NAMALWA (cell line): ENCODE measurements around the gene MRPL48.
A peak's percentile ranks its signal among the peaks of the same experiment; 100 is the strongest.
"Not testable (repeated sequence)": the region's sequence is repeated elsewhere in the genome, so short reads cannot be mapped to it uniquely, and the experiment has no call there.

ENCODE experiments used
- DNase-seq: peaks from one replicate; pipeline ENCODE4 v3.0.0-alpha.2; 2015; ENCODE audit warnings: low spot score

MRPL48 gene

DNA sequence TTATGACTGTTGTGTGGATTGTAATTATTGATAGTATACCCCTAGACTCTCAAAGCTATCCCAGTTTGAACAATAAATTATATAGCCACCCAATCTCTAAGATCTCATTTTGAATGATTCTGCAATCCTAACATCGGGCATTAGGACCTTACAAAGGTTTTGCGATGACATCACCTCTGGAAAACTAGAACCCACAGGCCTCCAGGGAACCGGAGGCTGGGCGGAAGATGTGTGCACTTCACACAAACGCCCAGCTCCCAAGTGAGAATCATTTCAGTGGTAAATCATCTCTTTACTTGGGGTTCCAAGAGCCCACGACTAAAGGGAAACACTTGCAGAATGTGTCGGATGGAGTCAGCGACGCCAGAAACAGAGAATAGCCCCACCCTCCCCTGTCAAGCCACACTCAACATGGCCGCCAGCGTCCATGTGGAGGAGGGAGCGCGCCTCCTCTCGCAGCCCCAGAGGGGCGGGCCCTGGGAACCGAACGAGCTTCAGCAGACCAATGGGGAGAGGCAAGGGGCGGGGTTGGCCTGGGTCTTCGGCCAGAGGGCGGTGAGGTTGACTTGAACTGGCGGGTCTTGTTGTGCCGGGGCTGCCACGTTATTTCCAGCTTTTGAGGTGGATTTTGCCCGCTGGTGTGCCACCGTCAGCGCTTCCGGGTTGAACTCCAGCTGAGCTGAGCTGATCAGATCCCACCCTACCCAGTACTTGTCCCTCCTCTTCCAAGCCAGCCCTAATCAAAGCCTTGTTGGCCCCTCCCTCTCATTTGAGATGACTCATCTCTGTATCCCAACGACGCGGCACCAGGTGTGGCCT lies 8.4 kb upstream of the MRPL48 start:
- DNase-seq: peak; percentile 99

- DNase-seq: no peak
Measured at GRCh38 chr11:73781303-73781702, 6.4 kb upstream of the MRPL48 start.

DNA sequence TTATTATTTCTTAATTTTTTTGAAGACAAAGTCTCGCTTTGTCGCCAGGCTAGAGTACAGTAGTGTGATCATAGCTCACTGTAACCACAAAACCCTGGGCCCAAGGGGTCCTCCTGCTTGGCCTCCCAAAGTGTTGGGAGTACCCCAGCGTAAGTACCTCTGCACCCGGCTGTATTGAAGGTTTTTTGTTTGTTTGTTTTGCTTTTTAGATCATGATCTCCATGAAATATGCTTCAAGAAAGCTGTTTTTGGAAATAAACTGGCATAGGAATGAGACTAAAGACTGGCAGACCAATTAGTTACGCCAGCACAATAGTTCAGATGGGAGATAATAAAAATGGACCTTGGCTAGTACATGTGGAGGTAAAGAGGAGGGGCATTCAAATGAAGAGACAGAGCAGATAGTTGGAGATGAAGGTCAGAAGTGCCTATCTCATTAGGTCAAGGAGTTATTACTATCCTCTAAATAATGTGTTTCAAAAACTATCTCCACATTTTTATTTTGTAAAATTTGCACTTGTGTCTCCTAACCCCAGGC lies 4.1 kb upstream of the MRPL48 start:
- no peak for DNase-seq

DNA sequence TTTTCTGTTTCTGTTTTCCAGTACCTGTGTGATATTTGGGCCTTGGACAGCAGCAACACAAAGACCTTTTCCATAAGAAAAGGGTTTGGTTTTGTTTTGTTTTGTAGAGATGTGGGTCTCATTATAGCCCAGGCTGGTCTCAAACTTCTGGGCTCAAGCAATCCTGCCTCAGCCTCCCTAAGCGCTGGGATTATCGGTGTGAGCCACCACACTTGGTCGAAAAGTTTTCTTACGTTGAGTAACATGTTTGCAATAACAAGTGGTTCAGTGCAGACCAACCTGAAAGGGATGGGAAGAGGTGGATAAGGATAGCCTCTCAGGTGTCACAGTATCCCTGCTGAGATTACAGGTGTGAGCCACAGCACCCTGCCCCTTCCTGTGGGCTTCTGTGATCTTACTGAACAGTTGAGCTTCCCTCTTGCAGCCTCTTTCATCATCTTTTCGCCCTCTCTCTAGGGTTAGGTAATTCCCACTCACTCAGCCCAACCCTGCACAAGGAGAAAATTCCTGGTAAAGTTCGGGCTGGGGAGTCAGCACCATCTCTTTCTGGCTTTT lies 3.5 kb upstream of the MRPL48 start:
- DNase-seq: no peak

DNA sequence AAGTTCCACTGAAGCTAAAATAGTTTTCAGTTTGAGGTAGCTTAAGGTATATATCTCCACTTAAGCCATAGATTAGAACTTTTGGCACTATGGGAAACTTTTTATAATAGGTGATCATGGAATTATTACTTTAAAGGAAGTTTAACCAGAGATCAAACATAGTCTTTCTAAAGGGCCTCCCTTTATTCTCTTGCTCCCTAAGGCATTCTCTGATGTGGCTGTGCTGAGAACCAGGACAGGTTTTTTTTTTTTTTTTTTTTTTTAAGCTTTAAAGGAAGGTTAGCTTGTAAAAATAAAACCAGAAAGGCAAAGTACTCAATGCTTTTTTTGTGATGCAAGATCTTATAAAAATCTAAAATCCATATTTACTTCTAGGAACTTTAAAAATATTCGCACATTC lies 2.9 kb upstream of the MRPL48 start:
- no peak for DNase-seq

GRCh38 chr11:73785467-73785866 lies 2.2 kb upstream of the MRPL48 start:
- not testable (repeated sequence) for DNase-seq

GRCh38 chr11:73787051-73787642 lies 527 bp upstream of the MRPL48 start:
- DNase-seq: no peak

DNA sequence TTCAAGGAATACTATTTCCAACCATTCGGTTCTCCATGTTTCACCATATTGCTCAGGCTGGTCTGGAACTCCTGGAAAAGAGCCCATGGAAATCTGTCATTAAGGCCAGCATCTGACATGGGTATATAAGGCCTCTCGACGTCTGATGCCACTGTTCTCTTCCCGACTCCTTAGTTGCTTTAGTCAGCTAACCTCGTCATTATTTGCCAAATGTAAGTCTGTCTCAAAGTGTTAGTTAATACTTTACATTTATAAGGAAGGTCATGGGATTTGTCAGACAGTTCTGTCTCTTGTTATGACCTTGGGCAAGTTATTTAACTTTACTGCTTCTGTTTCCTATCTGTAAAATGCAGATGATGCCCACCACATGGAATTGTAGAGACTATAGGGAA lies 1.6 kb downstream of the MRPL48 start:
- DNase-seq: no peak

- no peak for DNase-seq
Measured at GRCh38 chr11:73792584-73792983, 4.9 kb downstream of the MRPL48 start.

DNA sequence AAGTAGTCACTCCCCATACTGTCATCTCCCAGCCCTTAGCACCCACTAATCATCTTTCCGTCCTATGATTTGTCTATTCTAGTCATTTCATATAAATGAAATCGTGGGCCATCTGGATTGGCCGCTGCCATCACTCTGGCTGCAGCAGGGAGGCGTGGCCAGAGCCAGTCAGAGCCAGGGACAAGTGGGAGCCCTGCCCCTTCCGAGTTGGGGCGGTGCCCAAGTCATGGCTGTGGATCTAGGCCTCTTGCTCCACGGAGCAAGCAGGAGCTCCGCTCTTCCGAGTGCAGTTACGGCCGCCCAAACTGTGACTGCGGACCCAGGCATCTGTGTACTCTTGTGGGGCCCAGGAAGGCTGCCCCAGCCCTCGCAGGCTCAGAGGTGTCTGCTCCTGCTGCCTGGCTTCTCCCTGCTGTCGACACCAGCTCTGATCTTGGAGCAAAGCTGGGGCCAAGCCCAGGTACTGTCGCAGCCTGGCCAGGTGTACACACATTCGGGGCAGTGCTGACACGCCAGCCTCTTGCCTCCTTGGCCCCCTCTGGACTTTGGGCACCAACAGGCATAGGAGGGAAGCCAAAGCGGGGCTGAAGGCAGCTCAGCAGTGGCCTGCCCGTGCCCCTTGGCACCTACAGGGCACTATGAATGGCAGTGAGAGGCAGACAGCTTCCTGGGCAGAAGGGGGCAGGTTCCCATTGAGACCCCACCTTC lies 8.4 kb downstream of the MRPL48 start:
- no peak for DNase-seq

DNA sequence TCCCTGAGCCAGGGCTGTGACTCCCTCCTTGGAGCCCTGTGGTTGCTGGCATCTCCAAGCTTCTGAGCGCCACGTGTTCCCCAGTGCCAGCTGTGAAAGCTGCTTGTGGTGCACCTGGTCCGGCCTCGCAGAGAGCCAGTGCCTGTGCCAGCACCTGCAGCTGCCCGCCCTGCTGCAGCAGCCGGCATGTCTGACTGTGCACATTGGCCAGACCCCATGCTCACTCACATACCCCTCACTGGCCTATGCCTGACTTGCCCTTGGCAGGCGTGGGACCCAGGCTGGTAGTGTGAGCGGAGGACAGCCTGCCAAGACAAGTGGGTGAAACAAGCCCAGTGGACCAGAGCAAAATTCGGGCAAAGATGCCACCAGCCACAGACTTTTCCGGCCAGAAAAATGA lies 9.8 kb downstream of the MRPL48 start:
- DNase-seq: no peak

DNA sequence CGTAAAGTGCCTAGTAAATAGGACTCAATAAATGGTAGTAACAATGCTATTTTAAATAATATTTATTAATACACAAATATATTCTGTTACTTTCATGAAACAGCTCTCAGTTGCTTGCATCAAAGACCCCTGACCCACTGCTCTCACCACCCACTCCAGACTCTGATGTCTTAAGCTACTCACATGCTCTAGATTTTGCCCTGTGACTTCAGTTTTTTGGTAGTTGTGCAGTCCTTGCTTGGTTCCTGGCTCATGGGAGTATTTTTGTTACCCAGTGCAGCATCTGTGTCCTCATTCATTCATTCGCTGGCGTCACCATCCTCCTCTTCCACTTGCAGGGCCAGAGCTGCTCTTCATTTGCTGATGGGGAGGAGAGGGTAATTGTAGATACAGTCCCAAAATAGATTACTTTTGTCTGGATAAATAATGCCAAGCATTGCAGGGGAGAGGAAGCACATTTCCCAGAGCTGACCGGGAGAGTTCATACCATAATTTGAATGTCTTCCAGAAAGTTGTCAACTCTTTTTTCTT lies 12.7 kb downstream of the MRPL48 start:
- DNase-seq: no peak

DNA sequence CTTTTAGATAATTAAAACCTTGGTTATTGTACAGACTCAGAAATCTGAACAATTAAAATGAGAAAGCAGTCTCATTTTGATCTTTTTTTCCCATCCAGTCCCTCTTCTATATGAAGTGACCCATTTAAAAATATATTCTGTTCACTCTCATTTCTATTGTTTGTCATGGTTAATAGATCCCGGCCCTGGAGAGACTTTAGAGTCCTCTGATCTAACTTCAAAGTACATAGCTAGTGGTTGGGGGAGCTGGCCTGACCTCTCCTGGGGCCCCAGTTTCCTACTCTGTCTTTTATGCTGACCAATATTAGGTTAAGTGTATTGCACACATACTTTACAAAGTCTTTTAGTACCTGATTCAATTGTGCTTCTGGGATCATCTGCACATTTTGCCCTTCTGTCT lies 13.5 kb downstream of the MRPL48 start:
- DNase-seq: no peak

- no peak for DNase-seq
Measured at GRCh38 chr11:73804712-73805111, 17.0 kb downstream of the MRPL48 start.

DNA sequence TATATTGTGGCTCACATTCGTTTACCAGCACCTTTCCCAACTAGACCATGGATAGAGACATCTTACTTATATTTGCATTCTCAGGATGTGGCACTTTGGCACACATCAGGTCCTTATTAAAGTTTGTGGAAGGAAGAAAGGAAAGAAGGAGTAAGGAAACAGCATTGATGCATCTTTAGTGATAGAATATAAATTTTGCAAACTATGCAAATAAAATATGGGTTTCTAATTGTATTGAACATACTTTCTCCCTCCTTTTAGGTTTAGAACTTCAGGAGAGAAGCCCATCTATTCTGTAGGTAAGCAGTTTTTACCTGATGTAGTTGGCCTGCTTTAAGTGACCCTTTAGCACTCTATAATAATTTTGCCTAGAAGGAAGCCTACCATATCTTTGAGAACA lies 20.4 kb downstream of the MRPL48 start:
- no peak for DNase-seq

- DNase-seq: no peak
Measured at GRCh38 chr11:73810637-73811036, 23.0 kb downstream of the MRPL48 start.

DNA sequence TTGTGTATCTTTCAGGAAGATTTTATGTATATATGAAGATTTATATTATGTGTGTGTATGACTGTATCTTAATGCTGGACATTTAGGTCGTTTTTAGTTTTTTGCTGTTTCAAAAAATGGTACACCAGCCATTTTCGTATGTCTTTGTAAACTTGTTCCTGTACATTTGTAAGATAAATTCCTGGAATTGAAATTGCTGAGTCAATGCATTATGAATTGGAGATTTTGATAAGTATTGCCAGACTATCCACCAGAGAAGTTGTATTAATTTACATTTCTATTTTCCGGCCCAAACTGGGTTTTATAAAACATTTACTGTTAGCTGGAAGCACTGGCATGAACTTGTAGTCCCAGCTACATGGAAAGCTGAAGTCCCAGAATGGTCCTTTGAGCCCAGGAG lies 24.6 kb downstream of the MRPL48 start:
- no peak for DNase-seq

GRCh38 chr11:73814812-73815211 lies 27.1 kb downstream of the MRPL48 start:
- DNase-seq: no peak

DNA sequence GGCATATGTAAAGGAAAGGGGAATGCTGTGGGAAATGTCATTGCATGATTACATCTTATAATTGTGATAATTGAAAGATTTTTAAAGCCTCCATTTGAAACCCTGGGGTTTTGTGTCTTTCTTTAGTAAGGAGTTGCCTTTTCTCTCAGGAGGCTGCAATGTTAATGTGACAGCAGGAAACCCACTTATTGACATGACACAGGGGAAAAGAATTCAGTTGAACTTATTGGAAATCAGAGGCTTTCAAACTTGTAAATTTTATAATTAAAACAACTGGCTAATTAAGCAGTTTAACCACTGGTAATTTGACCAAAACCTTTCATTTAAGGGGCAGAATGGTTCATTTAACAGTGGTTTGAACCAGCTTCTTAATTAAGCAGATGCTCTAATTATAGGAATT lies 31.2 kb downstream of the MRPL48 start:
- no peak for DNase-seq

- DNase-seq: no peak
Measured at GRCh38 chr11:73830261-73830660, 42.6 kb downstream of the MRPL48 start.

- no peak for DNase-seq
Measured at GRCh38 chr11:73833067-73833466, 45.4 kb downstream of the MRPL48 start.

- no peak for DNase-seq
Measured at GRCh38 chr11:73838443-73839122, 50.9 kb downstream of the MRPL48 start.
